ENCODE results near the gene KCTD21. TPM values are rescaled to one million over a fixed set of nuclear protein-coding genes. Genes with fewer than 3 reads are reported as not detected.

The KCTD21 gene
- total RNA-seq, 1 donor from 2014 or later: 0.90 TPM

- Mint-ChIP-seq H3K36me3 (peaks cover 20% of the 10 kb centered on the region), H3K27me3 (ENCODE audit: insufficient read depth, low read depth) (peaks cover 4% of the 10 kb centered on the region), H3K9me3 (peaks cover 3% of the 10 kb centered on the region), H3K4me3 (no peak overlapping the region), H3K4me1 (no peaks in the 10 kb centered on the region), H3K27ac (peak overlapping the region; percentile 6)
- H3K9me3 ChIP-seq (ENCODE audit: low read depth): no peaks in the 10 kb centered on the region
- H3K36me3 ChIP-seq: no peaks in the 10 kb centered on the region
- H3K9ac ChIP-seq: no peak overlapping the region
- H3K27ac ChIP-seq: no peak overlapping the region
- H3K4me2 ChIP-seq: no peak overlapping the region
- H2AFZ ChIP-seq (replicated peaks): no peak overlapping the region
- peaks cover 65% of the 10 kb centered on the region for H3K79me2 ChIP-seq (ENCODE audit: low read depth)
- DNase-seq (ENCODE audit: low spot score): no peak
- H3K4me3 ChIP-seq: no peak overlapping the region
- peaks cover 4% of the 10 kb centered on the region for H3F3A ChIP-seq (ENCODE audit: low read depth)
- H3K4me1 ChIP-seq: no peaks in the 10 kb centered on the region
- TF ChIP-seq CTCF (IDR thresholded peaks at IDR 0.05) (no peak), EZH2phosphoT487 (IDR thresholded peaks at IDR 0.05) (no peak), EZH2 (IDR thresholded peaks at IDR 0.05) (no peak)
- no peaks in the 10 kb centered on the region for H3K27me3 ChIP-seq
- no peaks in the 10 kb centered on the region for H4K20me1 ChIP-seq (ENCODE audit: low read depth)
Observed at GRCh38 chr11:78131956-78132355, 56.5 kb downstream of the KCTD21 start.

- H3K9me3 Mint-ChIP-seq: no peaks in the 10 kb centered on the region
- no peak overlapping the region for H2AFZ ChIP-seq (replicated peaks)
Observed at GRCh38 chr11:78127403-78127802, 61.0 kb downstream of the KCTD21 start.

More at GRCh38 chr11:78127403-78127802, 61.0 kb downstream of the KCTD21 start:
- H3K27me3 ChIP-seq: no peaks in the 10 kb centered on the region
- no peak for DNase-seq (ENCODE audit: low spot score)
- no peak overlapping the region for H3K4me3 ChIP-seq
- no peak overlapping the region for H3K9ac ChIP-seq
- no peaks in the 10 kb centered on the region for H4K20me1 ChIP-seq (ENCODE audit: low read depth)
- H3K4me2 ChIP-seq: no peak overlapping the region
- H3K4me1 ChIP-seq: no peaks in the 10 kb centered on the region
- peaks cover 28% of the 10 kb centered on the region for H3K79me2 ChIP-seq (ENCODE audit: low read depth)
- Mint-ChIP-seq H3K4me3 (no peak overlapping the region), H3K27me3 (ENCODE audit: insufficient read depth, low read depth) (no peaks in the 10 kb centered on the region), H3K36me3 (peaks cover 13% of the 10 kb centered on the region), H3K4me1 (no peaks in the 10 kb centered on the region), H3K27ac (no peak overlapping the region)
- H3K27ac ChIP-seq: no peak overlapping the region
- no peaks in the 10 kb centered on the region for H3K9me3 ChIP-seq (ENCODE audit: low read depth)
- no peaks in the 10 kb centered on the region for H3K36me3 ChIP-seq
- H3F3A ChIP-seq (ENCODE audit: low read depth): no peaks in the 10 kb centered on the region
- no peak for TF ChIP-seq CTCF (IDR thresholded peaks at IDR 0.05)
- TF ChIP-seq EZH2 (IDR thresholded peaks at IDR 0.05): no peak
- no peak for TF ChIP-seq EZH2phosphoT487 (IDR thresholded peaks at IDR 0.05)

Small RNA genes lying within 50 kb of the gene (small RNA-seq; reads per million reads assigned to genes)
- not detected for gene RNU6-126P

Other genes with a start within 250 kb of the KCTD21 start
- gene INTS4, start 194.0 kb downstream of the KCTD21 start, total RNA-seq (ENCODE audit: low replicate concordance): 48.0 and 61.5 TPM in 2 replicates
- 4.3 and 5.3 TPM in 2 replicates for gene KCTD14, start 165.3 kb downstream of the KCTD21 start, total RNA-seq (ENCODE audit: low replicate concordance)
- gene THRSP, start 124.8 kb downstream of the KCTD21 start, total RNA-seq (ENCODE audit: low replicate concordance): not detected in 2 replicates
- 36.7 and 89.5 TPM in 2 replicates for gene NDUFC2, start 108.8 kb downstream of the KCTD21 start, total RNA-seq (ENCODE audit: low replicate concordance)
- 73.2 and 117 TPM in 2 replicates for gene ALG8, start 49.0 kb downstream of the KCTD21 start, total RNA-seq (ENCODE audit: low replicate concordance)
- gene USP35, start 293 bp upstream of the KCTD21 start, total RNA-seq (ENCODE audit: low replicate concordance): 4.2 and 12.5 TPM in 2 replicates
- 11.1 and 21.6 TPM in 2 replicates for gene GAB2, start 229.2 kb upstream of the KCTD21 start, total RNA-seq (ENCODE audit: low replicate concordance)

Measured in neural progenitor cell (in vitro differentiated cells).